Activated T-cell treated with anti-CD3 and anti-CD28 coated beads for 24 hours (primary cell): ENCODE data around the gene PNLIPRP1.

Source experiments
- DNase-seq: peaks from one replicate; pipeline ENCODE4 v3.0.0-alpha.2; 2020; ENCODE audit warnings: low read depth

Gene PNLIPRP1

GRCh38 chr10:116590590-116591444 lies at the start of gene PNLIPRP1:
TSS of gene PNLIPRP1 (plus strand) at chr10:116590959. CDS start at chr10:116591130, 171 bp downstream.
- no peak for DNase-seq

GRCh38 chr10:116542007-116542677 lies 48.6 kb upstream of the PNLIPRP1 start:
- no peak for DNase-seq

GRCh38 chr10:116545122-116545521 lies 45.6 kb upstream of the PNLIPRP1 start:
- no peak for DNase-seq

GRCh38 chr10:116545756-116546155 lies 45.0 kb upstream of the PNLIPRP1 start, which contains the start of gene PNLIP:
TSS of gene PNLIP (plus strand) at chr10:116545931. CDS start at chr10:116546093, 162 bp downstream.
- no peak for DNase-seq

GRCh38 chr10:116548301-116548700 lies 42.5 kb upstream of the PNLIPRP1 start:
- DNase-seq = no peak

- no peak for DNase-seq
These were observed 37.3 kb upstream of the PNLIPRP1 start for GRCh38 chr10:116553378-116553980.

- DNase-seq = no peak
These were observed 36.1 kb upstream of the PNLIPRP1 start for GRCh38 chr10:116554628-116555027.

- DNase-seq = no peak
These were observed 34.9 kb upstream of the PNLIPRP1 start for GRCh38 chr10:116555880-116556279.

- DNase-seq = no peak
These were observed 33.4 kb upstream of the PNLIPRP1 start for GRCh38 chr10:116557305-116557880.

GRCh38 chr10:116565534-116565933 lies 25.2 kb upstream of the PNLIPRP1 start:
- no peak for DNase-seq

- DNase-seq = no peak
These were observed 23.8 kb upstream of the PNLIPRP1 start for GRCh38 chr10:116566932-116567331.

- DNase-seq = no peak
These were observed 23.4 kb upstream of the PNLIPRP1 start for GRCh38 chr10:116567335-116567734.

GRCh38 chr10:116574797-116575196 lies 16.0 kb upstream of the PNLIPRP1 start:
- no peak for DNase-seq

GRCh38 chr10:116587878-116588591 lies 2.7 kb upstream of the PNLIPRP1 start:
- DNase-seq = no peak

GRCh38 chr10:116588995-116589394 lies 1.8 kb upstream of the PNLIPRP1 start:
- no peak for DNase-seq

GRCh38 chr10:116589926-116590325 lies 833 bp upstream of the PNLIPRP1 start:
- DNase-seq = no peak

- no peak for DNase-seq
These were observed 2.5 kb downstream of the PNLIPRP1 start for GRCh38 chr10:116593139-116593740.

- no peak for DNase-seq
These were observed 3.8 kb downstream of the PNLIPRP1 start for GRCh38 chr10:116594525-116595035.

GRCh38 chr10:116596062-116596461 lies 5.3 kb downstream of the PNLIPRP1 start:
- DNase-seq = no peak

GRCh38 chr10:116597543-116597942 lies 6.8 kb downstream of the PNLIPRP1 start:
- DNase-seq = no peak

GRCh38 chr10:116598329-116598728 lies 7.6 kb downstream of the PNLIPRP1 start:
- no peak for DNase-seq
